Neutrophil (primary cell): ENCODE data around the gene PDE6A.

ENCODE experiments used
- H3K27ac ChIP-seq: fragments of 200-600 bp; sonication (generic); 2 replicates; pipeline ENCODE4 v1.5.1; 2016; ENCODE audit warnings: mild to moderate bottlenecking, moderate library complexity
- H3K27me3 ChIP-seq: fragments of 200-600 bp; sonication (generic); 2 replicates; pipeline ENCODE4 v1.6.0; 2016; ENCODE audit warnings: mild to moderate bottlenecking
- H3K36me3 ChIP-seq: fragments of 200-600 bp; sonication (generic); 2 replicates; pipeline ENCODE4 v1.5.1; 2017
- H3K4me1 ChIP-seq, 2 experiments: fragments of 200-600 bp in 1 of 2; sonication (generic) in 1 of 2; 1 replicate in 1 of 2; 2 replicates in 1 of 2; pipeline versions ENCODE4 v1.5.1 to v1.6.1; 2013 to 2016; ENCODE audit warnings: low read depth in 1 of 2, low read length in 1 of 2, mild to moderate bottlenecking in 1 of 2, moderate library complexity in 1 of 2; ENCODE audit not compliant: control insufficient read depth in 1 of 2, insufficient read depth in 1 of 2
- H3K4me3 ChIP-seq, 2 experiments: fragments of 200-600 bp in 1 of 2; sonication (generic) in 1 of 2; 1 replicate in 1 of 2; 2 replicates in 1 of 2; pipeline ENCODE4 v1.5.1; 2013 to 2016; ENCODE audit warnings: low read depth in 1 of 2, low read length in 1 of 2, mild to moderate bottlenecking in 1 of 2, moderate library complexity in 1 of 2
- H3K9me3 ChIP-seq: fragments of 200-600 bp; sonication (generic); 2 replicates; pipeline ENCODE4 v1.5.1; 2016
- TF ChIP-seq, protein P1 (sequence below): fragments of 200-600 bp; sonication (generic); IDR thresholded peaks from 2 replicates; pipeline ENCODE4 v1.5.1; 2016; ENCODE audit warnings: antibody characterized with exemption

PDE6A gene

DNA sequence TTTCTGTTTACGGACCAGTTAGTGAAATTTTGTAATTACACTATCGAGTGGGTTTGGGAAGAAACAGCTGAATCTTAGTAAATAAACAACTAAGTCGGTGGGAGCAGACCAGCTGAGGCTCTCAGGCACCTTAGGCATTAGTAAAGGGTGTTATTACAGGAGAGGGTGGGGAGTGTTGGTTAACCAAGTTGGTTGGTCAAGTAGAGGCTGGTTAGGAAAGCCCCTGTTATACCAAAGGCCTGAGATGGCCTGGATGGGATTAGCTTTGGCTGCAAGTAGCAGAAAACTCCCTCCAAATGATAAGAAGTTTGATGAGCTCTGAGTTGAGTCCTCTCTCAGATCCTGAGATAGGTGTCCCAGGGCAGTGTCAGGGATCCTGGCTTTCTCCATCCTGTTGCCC is 133.1 kb downstream of the PDE6A start:
- TF ChIP-seq, protein P1, sequence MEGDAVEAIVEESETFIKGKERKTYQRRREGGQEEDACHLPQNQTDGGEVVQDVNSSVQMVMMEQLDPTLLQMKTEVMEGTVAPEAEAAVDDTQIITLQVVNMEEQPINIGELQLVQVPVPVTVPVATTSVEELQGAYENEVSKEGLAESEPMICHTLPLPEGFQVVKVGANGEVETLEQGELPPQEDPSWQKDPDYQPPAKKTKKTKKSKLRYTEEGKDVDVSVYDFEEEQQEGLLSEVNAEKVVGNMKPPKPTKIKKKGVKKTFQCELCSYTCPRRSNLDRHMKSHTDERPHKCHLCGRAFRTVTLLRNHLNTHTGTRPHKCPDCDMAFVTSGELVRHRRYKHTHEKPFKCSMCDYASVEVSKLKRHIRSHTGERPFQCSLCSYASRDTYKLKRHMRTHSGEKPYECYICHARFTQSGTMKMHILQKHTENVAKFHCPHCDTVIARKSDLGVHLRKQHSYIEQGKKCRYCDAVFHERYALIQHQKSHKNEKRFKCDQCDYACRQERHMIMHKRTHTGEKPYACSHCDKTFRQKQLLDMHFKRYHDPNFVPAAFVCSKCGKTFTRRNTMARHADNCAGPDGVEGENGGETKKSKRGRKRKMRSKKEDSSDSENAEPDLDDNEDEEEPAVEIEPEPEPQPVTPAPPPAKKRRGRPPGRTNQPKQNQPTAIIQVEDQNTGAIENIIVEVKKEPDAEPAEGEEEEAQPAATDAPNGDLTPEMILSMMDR: no peak
- H3K27ac ChIP-seq: no peak overlapping the region
- H3K27me3 ChIP-seq: no peaks in the 10 kb centered on the region
- no peaks in the 10 kb centered on the region for H3K36me3 ChIP-seq
- H3K9me3 ChIP-seq: no peaks in the 10 kb centered on the region
- H3K4me1 ChIP-seq: no peaks in the 10 kb centered on the region
- no peak overlapping the region for H3K4me3 ChIP-seq

DNA sequence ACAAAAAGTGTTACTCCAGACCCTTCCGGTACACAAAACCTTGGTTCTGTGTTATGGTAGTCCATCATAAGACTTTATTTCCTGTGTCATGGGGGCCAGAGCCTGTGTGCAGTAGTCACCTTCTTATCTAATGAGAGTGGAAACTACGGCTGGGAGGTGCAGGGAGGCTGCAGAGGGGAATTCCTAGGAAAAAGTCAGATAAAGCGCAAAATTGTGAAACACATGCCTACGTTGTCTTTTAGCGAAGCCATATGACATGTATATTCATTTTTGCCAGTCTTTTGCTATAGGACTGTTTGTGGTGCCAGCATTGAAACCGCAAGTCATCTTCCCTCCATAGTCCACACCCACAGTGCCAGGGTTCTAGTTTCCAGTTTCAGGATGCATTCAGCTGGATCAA is 133.7 kb downstream of the PDE6A start:
- H3K9me3 ChIP-seq: no peaks in the 10 kb centered on the region
- no peaks in the 10 kb centered on the region for H3K27me3 ChIP-seq
- H3K4me1 ChIP-seq: no peaks in the 10 kb centered on the region
- TF ChIP-seq, protein P1: no peak
- H3K36me3 ChIP-seq: no peaks in the 10 kb centered on the region
- no peak overlapping the region for H3K27ac ChIP-seq
- H3K4me3 ChIP-seq: no peak overlapping the region

- no peaks in the 10 kb centered on the region for H3K4me1 ChIP-seq
- H3K9me3 ChIP-seq: no peaks in the 10 kb centered on the region
- H3K4me3 ChIP-seq: no peak overlapping the region
- no peaks in the 10 kb centered on the region for H3K36me3 ChIP-seq
- TF ChIP-seq, protein P1: no peak
- no peak overlapping the region for H3K27ac ChIP-seq
- no peaks in the 10 kb centered on the region for H3K27me3 ChIP-seq
These were observed 134.5 kb downstream of the PDE6A start for GRCh38 chr5:149809931-149810691.

- H3K36me3 ChIP-seq: no peaks in the 10 kb centered on the region
- H3K9me3 ChIP-seq: no peaks in the 10 kb centered on the region
- no peaks in the 10 kb centered on the region for H3K4me1 ChIP-seq
- no peaks in the 10 kb centered on the region for H3K27me3 ChIP-seq
- no peak overlapping the region for H3K27ac ChIP-seq
- no peak overlapping the region for H3K4me3 ChIP-seq
- TF ChIP-seq, protein P1: no peak
These were observed 136.2 kb downstream of the PDE6A start for GRCh38 chr5:149808264-149808982.
